Suppressor macrophage (primary cell): ENCODE measurements around the gene TREX2.
A peak's percentile ranks its signal among the peaks of the same experiment; 100 is the strongest.

Experiments
- DNase-seq, 4 experiments: peaks; one replicate each; pipeline ENCODE4 v3.0.0-alpha.2; 2020 to 2022

TREX2 gene

GRCh38 chrX:153475751-153476281 is 30.0 kb upstream of the TREX2 start:
- no peak for DNase-seq

GRCh38 chrX:153475271-153475670 is 29.4 kb upstream of the TREX2 start:
- DNase-seq = no peak

GRCh38 chrX:153474718-153475117 is 28.9 kb upstream of the TREX2 start:
- DNase-seq = peak; percentile 2 to 52 (median 40)

- no peak for DNase-seq
Measured at GRCh38 chrX:153474266-153474665, 28.4 kb upstream of the TREX2 start.

GRCh38 chrX:153473126-153473525 is 27.3 kb upstream of the TREX2 start:
- no peak for DNase-seq

GRCh38 chrX:153471663-153472280 is 25.9 kb upstream of the TREX2 start:
- DNase-seq = no peak

- DNase-seq = peak; percentile 87 to 92 (median 92)
Measured at GRCh38 chrX:153470411-153471363, 24.8 kb upstream of the TREX2 start, which contains the start of gene HAUS7. Gene HAUS7 (minus strand): TSS chrX:153470576. CDS start chrX:153470557, 19 bp downstream.

GRCh38 chrX:153469811-153470410 is 24.1 kb upstream of the TREX2 start:
- DNase-seq = peak in 3 of 4 experiments; percentile 35 to 41 (median 37)

GRCh38 chrX:153468008-153468580 is 22.2 kb upstream of the TREX2 start:
- DNase-seq = no peak

- DNase-seq = no peak
Measured at GRCh38 chrX:153465691-153466380, 20.0 kb upstream of the TREX2 start.

- DNase-seq = no peak
Measured at GRCh38 chrX:153464116-153464515, 18.3 kb upstream of the TREX2 start.

GRCh38 chrX:153463556-153463955 is 17.7 kb upstream of the TREX2 start:
- no peak for DNase-seq

- DNase-seq = no peak
Measured at GRCh38 chrX:153463031-153463430, 17.2 kb upstream of the TREX2 start.

GRCh38 chrX:153462291-153462690 is 16.4 kb upstream of the TREX2 start:
- DNase-seq = no peak

- DNase-seq = peak; percentile 21 to 63 (median 44)
Measured at GRCh38 chrX:153460826-153461225, 15.0 kb upstream of the TREX2 start.

GRCh38 chrX:153459986-153460385 is 14.1 kb upstream of the TREX2 start:
- no peak for DNase-seq

GRCh38 chrX:153458476-153458875 is 12.6 kb upstream of the TREX2 start:
- DNase-seq = no peak

GRCh38 chrX:153457827-153458466 is 12.1 kb upstream of the TREX2 start:
- DNase-seq = no peak

- no peak for DNase-seq
Measured at GRCh38 chrX:153457136-153457825, 11.4 kb upstream of the TREX2 start.

GRCh38 chrX:153456704-153457103 is 10.8 kb upstream of the TREX2 start:
- DNase-seq = no peak

- DNase-seq = no peak
Measured at GRCh38 chrX:153456161-153456560, 10.3 kb upstream of the TREX2 start.
